SU-DHL-6 (cell line): ENCODE data around the gene ZNF74.

ENCODE experiments used
- H2AFZ ChIP-seq: fragments of 200-600 bp; sonication (generic); 2 replicates; pipeline ENCODE4 v1.6.1; 2014; ENCODE audit warnings: low read depth, mild to moderate bottlenecking, moderate library complexity, mixed read lengths, antibody characterized with exemption, low read length; ENCODE audit not compliant: severe bottlenecking
- H3F3A ChIP-seq: fragments of 200-600 bp; shearing (Covaris generic); 2 replicates; pipeline ENCODE4 v1.6.0; 2016; ENCODE audit warnings: antibody characterized with exemption, mild to moderate bottlenecking; ENCODE audit not compliant: insufficient read depth
- H3K27ac ChIP-seq: fragments of 200-600 bp; sonication (generic); 2 replicates; pipeline ENCODE4 v1.5.1; 2016; ENCODE audit warnings: low read depth, mild to moderate bottlenecking, low read length, moderate library complexity, mixed read lengths
- H3K27me3 ChIP-seq: fragments of 200-600 bp; sonication (generic), shearing (Covaris generic); 2 replicates; pipeline ENCODE4 v1.6.0; 2014; ENCODE audit warnings: mild to moderate bottlenecking, low read length
- H3K36me3 ChIP-seq: fragments of 200-600 bp; sonication (generic); 2 replicates; pipeline ENCODE4 v1.6.1; 2014; ENCODE audit warnings: mild to moderate bottlenecking, low read length, mixed read lengths
- H3K4me2 ChIP-seq: fragments of 300-600, 200-600 bp; shearing (Covaris generic), sonication (generic); 2 replicates; pipeline ENCODE4 v1.6.0; 2014; ENCODE audit warnings: low read length, low read depth, mild to moderate bottlenecking; ENCODE audit not compliant: poor library complexity, severe bottlenecking
- H3K4me3 ChIP-seq: fragments of 200-600 bp; sonication (generic); 2 replicates; pipeline ENCODE4 v1.5.1; 2014; ENCODE audit warnings: antibody characterized with exemption, low read length, mild to moderate bottlenecking, mixed read lengths; ENCODE audit not compliant: insufficient read depth, poor library complexity, severe bottlenecking
- H3K79me2 ChIP-seq: fragments of 200-600 bp; sonication (generic); 2 replicates; pipeline ENCODE4 v1.6.1; 2014; ENCODE audit warnings: mild to moderate bottlenecking, low read length, moderate library complexity; ENCODE audit not compliant: insufficient read depth
- H3K9ac ChIP-seq: fragments of 200-600 bp; sonication (generic); 2 replicates; pipeline ENCODE4 v1.7.0; 2014; ENCODE audit warnings: mild to moderate bottlenecking, low read length
- H3K9me2 ChIP-seq: fragments of 200-600 bp; sonication (generic); replicated peaks from 2 replicates; pipeline ENCODE4 v1.6.1; 2014; ENCODE audit warnings: low read length; ENCODE audit not compliant: insufficient read depth
- H3K9me3 ChIP-seq: fragments of 200-600 bp; sonication (generic); 2 replicates; pipeline ENCODE4 v1.6.1; 2014; ENCODE audit warnings: low read length, mixed read lengths; ENCODE audit not compliant: insufficient read depth
- H4K20me1 ChIP-seq: fragments of 200-600 bp; sonication (generic); 2 replicates; pipeline ENCODE4 v1.6.1; 2014; ENCODE audit warnings: low read depth, mild to moderate bottlenecking, antibody characterized with exemption, low read length, moderate library complexity, mixed read lengths
- CTCF ChIP-seq: fragments of 200-600 bp; sonication (generic); IDR thresholded peaks from one replicate; pipeline ENCODE4 v1.5.1; 2017; ENCODE audit warnings: antibody characterized with exemption, mild to moderate bottlenecking, low read length, moderate library complexity; ENCODE audit not compliant: insufficient read depth, poor library complexity, severe bottlenecking
- EZH2phosphoT487 ChIP-seq: fragments of 200-600 bp; sonication (generic), shearing (Covaris generic); conservative IDR thresholded peaks from 2 replicates; pipeline ENCODE4 v1.6.1; 2018; ENCODE audit warnings: mild to moderate bottlenecking, antibody characterized with exemption, low read length, moderate library complexity, mixed read lengths

The ZNF74 gene

GRCh38 chr22:20418211-20418788 is 24.3 kb downstream of the ZNF74 start:
- Histone ChIP-seq H2AFZ (no peak overlapping the region), H3K9me2 (no peaks in the 10 kb centered on the region), H3K4me3 (no peak overlapping the region), H3K4me2 (peak overlapping the region; percentile 20), H4K20me1 (no peaks in the 10 kb centered on the region), H3K79me2 (no peaks in the 10 kb centered on the region), H3K27me3 (no peaks in the 10 kb centered on the region), H3K9ac (no peak overlapping the region), H3K36me3 (no peaks in the 10 kb centered on the region), H3K27ac (no peak overlapping the region), H3F3A (no peaks in the 10 kb centered on the region), H3K9me3 (no peaks in the 10 kb centered on the region)
- peak; percentile 17 for TF ChIP-seq CTCF
- TF ChIP-seq EZH2phosphoT487: no peak

GRCh38 chr22:20419664-20419951 is 25.7 kb downstream of the ZNF74 start:
- Histone ChIP-seq H3K27ac (no peak overlapping the region), H2AFZ (no peak overlapping the region), H4K20me1 (no peaks in the 10 kb centered on the region), H3K4me2 (no peak overlapping the region), H3K36me3 (no peaks in the 10 kb centered on the region), H3K79me2 (no peaks in the 10 kb centered on the region), H3K9me3 (no peaks in the 10 kb centered on the region), H3K4me3 (no peak overlapping the region), H3F3A (no peaks in the 10 kb centered on the region), H3K27me3 (no peaks in the 10 kb centered on the region), H3K9ac (no peak overlapping the region), H3K9me2 (no peaks in the 10 kb centered on the region)
- TF ChIP-seq CTCF (no peak), EZH2phosphoT487 (no peak)

- Histone ChIP-seq H3K27me3 (no peaks in the 10 kb centered on the region), H3K4me2 (no peak overlapping the region), H3K79me2 (no peaks in the 10 kb centered on the region), H3K36me3 (no peaks in the 10 kb centered on the region), H3K4me3 (no peak overlapping the region), H3K9me3 (no peaks in the 10 kb centered on the region), H2AFZ (no peak overlapping the region), H3K9me2 (no peaks in the 10 kb centered on the region), H3K9ac (no peak overlapping the region), H3F3A (no peaks in the 10 kb centered on the region), H4K20me1 (no peaks in the 10 kb centered on the region), H3K27ac (no peak overlapping the region)
- TF ChIP-seq CTCF: no peak
- no peak for TF ChIP-seq EZH2phosphoT487
Measured at GRCh38 chr22:20420157-20420842, 26.3 kb downstream of the ZNF74 start.
